ENCODE measurements around the gene TBCD.

TBCD gene

DNA sequence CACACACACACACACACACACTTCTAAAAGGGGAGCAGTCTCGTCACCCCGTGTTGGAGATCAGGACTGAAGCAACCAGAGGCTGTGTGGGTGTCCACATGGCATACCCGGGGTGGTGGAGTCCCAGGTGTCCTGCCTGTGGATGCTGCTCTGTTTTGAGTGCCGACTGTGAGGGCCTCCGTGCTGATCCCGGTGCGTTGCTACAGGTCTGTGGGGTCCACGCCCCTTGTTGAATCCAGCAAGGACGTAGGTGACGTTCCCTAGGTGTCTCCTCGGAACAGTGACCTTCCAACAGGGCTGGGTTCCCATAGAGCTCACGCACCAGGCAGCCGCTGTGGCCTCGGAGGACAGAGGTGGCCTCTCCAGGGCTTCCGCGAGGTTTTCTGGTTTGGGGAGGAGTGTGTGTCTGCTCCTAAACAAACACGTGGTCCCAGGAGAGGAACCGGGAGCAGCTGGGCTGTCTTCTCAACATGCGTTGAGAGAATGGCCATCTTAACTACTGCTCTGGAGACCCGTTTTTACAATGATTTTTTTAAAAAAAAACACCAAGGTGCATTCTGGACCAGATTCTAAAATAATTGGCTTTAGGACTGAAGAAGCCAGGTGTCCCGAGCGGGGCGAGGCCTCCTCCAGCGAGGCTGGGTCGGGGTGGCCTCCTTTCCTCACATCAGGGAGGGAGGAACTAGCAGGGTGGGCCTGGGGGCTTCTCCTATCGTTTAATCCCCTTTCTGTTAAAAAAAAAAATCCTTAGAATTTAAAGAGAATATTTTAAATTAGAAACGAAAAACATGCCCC is 188.6 kb downstream of the TBCD start:
- no peak for FAIRE-seq

GRCh38 chr17:82941021-82942001 is 189.4 kb downstream of the TBCD start:
- TF ChIP-seq, protein P1, sequence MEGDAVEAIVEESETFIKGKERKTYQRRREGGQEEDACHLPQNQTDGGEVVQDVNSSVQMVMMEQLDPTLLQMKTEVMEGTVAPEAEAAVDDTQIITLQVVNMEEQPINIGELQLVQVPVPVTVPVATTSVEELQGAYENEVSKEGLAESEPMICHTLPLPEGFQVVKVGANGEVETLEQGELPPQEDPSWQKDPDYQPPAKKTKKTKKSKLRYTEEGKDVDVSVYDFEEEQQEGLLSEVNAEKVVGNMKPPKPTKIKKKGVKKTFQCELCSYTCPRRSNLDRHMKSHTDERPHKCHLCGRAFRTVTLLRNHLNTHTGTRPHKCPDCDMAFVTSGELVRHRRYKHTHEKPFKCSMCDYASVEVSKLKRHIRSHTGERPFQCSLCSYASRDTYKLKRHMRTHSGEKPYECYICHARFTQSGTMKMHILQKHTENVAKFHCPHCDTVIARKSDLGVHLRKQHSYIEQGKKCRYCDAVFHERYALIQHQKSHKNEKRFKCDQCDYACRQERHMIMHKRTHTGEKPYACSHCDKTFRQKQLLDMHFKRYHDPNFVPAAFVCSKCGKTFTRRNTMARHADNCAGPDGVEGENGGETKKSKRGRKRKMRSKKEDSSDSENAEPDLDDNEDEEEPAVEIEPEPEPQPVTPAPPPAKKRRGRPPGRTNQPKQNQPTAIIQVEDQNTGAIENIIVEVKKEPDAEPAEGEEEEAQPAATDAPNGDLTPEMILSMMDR (IDR thresholded peaks at IDR 0.05; ENCODE audit: insufficient read depth, missing control alignments): no peak
- FAIRE-seq: no peak
- no peak for DNase-seq (ENCODE audit: insufficient read length, low spot score)

More for the DNA sequence above, 188.6 kb downstream of the TBCD start:
- DNase-seq (ENCODE audit: insufficient read length, low spot score): no peak
- TF ChIP-seq, protein P1 (IDR thresholded peaks at IDR 0.05; ENCODE audit: insufficient read depth, missing control alignments): no peak

GRCh38 chr17:82942166-82943130 is 190.6 kb downstream of the TBCD start:
- TF ChIP-seq, protein P1 (IDR thresholded peaks at IDR 0.05; ENCODE audit: insufficient read depth, missing control alignments): no peak
- no peak for FAIRE-seq
- DNase-seq (ENCODE audit: insufficient read length, low spot score): no peak

DNA sequence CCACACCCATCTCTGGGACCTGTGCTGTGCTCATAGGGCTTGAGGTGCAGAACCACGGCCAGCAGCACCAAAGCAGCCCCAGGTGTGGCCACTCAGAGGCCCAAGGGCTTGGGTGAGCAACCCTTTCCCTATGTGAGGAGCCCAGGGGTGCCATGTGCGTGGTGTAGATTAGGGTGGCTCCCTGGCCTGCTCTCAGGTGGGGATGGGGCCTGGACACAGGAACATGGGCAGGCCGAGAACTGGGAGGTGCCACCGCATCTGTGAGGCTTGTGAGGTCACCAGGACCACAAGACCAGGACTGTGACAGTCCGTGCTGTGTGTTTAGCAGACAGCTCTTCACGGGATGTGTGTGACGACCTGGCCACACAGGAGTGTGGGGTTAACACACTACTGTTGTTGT is 191.5 kb downstream of the TBCD start:
- DNase-seq (ENCODE audit: insufficient read length, low spot score) (no peak), FAIRE-seq (no peak)
- TF ChIP-seq, protein P1 (IDR thresholded peaks at IDR 0.05; ENCODE audit: insufficient read depth, missing control alignments): no peak

GRCh38 chr17:82943751-82944150 is 191.9 kb downstream of the TBCD start:
- TF ChIP-seq, protein P1 (IDR thresholded peaks at IDR 0.05; ENCODE audit: insufficient read depth, missing control alignments): no peak
- no peak for FAIRE-seq
- DNase-seq (ENCODE audit: insufficient read length, low spot score): no peak

GRCh38 chr17:82944990-82945389 is 193.1 kb downstream of the TBCD start:
- TF ChIP-seq, protein P1 (IDR thresholded peaks at IDR 0.05; ENCODE audit: insufficient read depth, missing control alignments): no peak
- DNase-seq (ENCODE audit: insufficient read length, low spot score) (no peak), FAIRE-seq (no peak)

Measured in D721Med (cell line).